ENCODE measurements around the gene UPK3B. TPM values are rescaled to one million over a fixed set of nuclear protein-coding genes. Genes with fewer than 3 reads are reported as not detected.
"Not testable (repeated sequence)": the region's sequence is repeated elsewhere in the genome, so short reads cannot be mapped to it uniquely, and the experiment has no call there.

UPK3B gene
- polyA plus RNA-seq, 3 donors: 0.70 to 5.8 (median 3.5) TPM

DNA sequence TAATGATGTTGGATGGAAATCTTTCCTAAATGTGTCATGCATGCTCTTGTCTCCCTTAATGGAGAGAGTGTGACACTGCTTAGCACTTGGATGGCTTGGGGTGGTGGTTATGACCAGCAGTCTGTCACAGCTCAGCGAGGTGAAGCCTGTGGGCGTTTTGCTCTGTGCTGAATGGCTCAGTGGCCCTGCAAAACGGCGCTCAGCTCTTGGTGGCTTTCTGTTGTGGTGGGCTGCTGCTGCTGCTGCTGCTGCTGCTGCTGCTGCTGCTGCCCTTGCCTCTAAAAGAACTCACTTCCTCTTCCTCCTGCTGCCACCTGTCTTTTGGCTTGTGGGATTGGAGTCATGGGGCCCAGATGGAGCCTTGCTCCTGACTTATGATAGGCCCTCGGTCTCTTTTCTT lies 23.7 kb upstream of the UPK3B start:
- not testable (repeated sequence) for DNase-seq

DNA sequence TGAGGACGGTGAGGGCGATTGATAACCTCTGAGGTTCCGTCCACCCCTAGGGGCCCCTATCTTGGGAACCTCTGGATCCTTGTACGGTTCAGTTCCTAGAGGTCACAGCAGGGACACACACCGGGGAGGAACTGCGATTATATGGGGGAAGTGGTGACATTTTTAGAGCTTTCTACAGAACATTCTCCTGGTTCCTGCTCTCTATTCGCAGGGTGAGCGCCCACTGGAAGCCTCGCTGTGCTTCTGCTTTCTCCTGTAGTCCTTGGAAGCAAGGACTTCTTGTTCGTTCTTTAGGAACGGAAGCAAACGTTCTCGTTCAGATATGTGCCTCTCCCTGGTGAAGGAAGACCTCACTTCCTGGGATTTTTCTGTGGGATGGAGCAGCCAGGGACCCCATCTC lies 22.4 kb upstream of the UPK3B start:
- DNase-seq: not testable (repeated sequence)

DNA sequence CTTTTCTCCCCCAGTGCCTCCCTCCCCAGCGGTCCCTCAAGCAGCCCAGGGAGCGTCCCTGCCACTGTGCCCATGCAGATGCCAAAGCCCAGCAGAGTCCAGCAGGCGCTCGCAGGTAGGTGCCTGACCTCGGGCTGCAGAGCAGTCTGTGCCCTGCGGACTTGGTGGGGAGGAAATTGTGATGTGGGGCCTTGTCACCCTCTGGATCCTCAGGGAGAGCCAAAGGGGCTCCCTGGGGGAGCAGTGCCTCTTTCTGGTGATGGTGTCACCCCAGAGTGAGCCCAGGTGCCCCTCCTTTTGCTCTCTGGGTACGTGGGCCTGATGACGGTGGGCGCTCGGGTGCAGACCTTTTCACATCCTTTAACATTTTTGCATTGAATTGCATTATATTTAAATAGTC lies 18.2 kb upstream of the UPK3B start:
- not testable (repeated sequence) for DNase-seq

DNA sequence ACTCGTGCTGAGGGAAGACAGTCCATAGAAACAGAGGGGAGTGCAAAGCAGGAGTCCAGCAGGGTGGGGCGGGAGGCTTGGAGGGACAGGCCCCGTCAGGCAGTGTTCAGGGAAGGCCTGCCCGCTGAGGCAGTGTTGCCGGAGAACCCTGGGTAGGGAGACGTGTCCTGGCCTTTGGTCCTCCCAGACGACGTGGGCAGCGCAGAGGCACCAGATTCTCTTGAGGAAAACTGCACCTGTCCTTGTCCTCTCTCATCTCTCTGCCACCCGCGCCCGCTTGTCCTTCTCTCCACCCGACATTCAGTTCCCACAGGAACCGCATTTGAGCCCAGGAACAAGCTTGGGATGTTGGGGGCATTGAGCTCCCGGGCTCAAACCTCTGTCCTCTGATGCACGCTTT lies 14.6 kb upstream of the UPK3B start:
- not testable (repeated sequence) for DNase-seq

DNA sequence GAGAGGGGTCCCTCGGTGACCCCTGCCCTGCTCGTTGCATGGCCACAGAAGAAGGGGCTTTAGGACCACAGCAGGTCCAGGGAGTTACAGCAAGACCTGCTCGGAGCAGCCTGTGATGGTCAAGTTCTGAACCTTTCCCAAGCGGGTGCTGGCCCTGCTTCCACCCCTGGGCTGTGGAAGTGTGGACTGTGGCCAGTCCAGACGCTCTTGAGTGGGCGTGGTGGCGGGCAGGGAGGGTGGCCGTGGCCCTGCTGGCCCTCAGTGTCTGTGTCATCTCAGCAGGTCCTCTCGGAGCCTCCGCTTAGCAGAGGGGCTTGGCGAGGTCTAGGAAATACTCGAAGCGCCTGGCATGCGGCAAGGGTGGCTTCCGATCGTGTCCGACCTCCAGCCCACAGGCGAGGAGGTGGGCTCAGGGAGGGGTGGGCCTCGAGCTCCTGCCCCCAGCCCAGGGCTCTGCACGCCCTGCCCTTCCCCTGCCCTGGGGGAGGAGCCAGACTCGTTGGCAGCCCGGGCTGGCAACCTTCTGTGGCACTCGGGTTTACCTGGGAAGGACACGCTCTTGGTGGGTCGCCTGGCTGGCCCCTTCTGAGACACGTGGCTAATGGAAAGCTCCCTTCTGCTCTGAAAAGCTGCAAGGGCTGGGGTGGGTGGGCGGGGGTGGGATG lies 12.3 kb upstream of the UPK3B start:
- DNase-seq: not testable (repeated sequence)

DNA sequence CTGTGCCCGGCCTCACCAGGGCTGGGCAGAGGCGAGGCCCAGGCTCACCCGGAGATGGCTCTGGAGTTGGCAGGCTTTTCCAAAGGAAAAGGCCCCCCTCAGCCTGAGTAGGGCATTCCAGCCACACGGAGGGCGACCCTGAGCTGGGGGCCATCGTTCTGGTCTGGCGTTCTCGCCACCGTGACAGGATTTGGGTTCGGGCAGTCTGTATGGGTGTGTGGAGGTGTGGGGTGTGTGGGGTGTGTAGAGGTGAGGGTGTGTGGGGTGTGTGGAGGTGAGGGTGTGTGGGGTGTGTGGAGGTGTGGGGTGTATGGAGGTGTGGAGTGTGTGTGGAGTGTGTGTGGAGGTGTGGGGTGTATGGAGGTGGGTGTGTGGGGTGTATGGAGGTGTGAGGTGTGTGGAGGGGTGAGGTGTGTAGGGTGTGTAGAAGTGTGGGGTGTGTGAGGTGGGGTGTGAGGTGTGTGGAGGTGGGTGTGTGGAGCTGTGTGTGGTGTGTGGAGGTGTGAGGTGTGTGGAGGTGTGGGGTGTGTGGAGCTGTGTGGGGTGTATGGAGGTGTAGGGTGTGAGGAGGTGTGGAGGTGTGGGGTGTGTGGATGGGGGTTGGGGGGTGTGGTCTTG lies 11.7 kb upstream of the UPK3B start:
- DNase-seq: not testable (repeated sequence)

DNA sequence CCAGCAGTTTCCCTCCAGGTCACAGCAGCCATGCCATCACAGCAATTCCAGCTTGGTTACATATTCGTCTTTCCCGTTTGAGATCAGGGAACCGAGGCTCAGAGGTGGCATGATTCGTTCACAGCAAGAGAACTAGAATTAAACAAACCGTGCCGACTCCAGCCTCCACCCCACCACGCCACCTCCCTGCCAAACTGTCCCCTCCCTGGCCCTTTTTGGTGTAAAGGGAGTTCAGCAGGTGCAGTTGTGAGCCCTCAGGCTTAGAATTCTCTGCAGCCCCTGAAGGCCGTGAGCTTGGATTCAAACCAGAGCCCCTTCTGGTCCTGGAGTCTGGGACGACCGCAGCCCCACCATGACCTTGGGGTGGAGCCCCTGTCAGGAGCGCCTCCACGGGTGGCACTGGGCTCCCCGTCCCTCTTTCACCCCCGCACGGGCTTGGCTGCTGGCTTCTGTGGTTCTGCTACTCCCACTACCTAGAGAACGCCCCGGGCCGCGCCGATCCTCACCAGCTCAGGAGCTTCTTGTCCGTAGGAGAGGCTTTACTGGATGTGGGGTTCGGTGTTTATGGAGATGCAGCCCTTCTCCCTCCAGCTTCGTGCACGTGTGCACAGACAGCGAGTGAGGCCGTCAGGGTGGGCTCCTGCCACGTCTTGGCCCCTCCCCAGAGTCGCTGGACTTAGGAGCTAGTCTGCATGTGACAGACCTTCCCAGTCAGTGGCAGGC lies 11.0 kb upstream of the UPK3B start:
- not testable (repeated sequence) for DNase-seq

DNA sequence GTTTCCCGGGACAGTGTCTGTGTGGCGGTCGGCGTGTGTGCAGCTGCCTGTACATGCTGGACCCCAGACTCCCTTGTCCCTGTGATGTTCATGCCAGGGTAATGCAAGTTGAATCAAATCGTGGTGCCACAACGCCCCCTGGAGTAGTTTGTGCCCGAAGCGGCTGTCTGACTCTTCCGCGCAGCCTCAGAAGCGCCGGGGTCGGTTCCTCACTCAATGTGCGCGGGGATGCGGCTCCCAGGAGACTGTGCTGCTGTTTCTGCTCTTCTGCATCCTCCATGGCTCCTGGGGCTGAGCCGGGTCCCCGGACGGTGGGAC lies 10.5 kb upstream of the UPK3B start:
- DNase-seq: not testable (repeated sequence)

DNA sequence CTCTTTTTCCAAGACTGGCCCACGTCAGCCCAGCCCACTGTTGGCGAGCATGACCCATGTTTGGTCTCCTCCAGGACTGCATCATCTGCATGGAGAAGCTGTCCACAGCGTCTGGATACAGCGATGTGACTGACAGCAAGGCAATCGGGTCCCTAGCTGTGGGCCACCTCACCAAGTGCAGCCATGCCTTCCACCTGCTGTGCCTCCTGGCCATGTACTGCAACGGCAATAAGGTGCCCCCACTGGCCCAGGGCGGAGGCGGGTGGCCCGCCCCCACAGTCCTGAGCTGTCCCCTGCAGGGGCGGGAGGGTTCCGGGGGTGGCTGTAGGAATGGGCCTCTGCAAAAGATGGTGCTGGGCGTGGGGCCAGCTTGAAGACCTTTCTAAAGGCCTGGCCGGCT lies 8.1 kb upstream of the UPK3B start:
- DNase-seq: not testable (repeated sequence)

DNA sequence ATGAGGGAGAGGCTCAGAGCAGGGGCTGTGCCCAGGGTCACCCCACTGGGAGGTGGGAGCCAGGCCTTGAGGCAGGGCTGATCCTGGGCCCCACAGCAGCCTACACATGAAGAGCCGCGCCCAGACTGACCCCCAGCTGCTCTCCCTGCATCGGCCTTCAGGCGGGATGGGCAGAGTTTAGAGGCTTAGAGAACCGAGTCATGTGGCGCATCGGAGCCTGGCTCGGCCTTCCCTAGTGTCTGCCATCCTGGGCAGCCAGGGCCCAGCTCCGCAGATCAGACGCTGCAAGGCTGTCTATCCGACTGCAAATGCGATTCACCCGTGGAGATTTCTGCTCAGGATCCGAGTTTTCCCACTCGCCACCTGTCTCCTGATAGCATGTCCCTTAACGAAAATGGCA lies 7.5 kb upstream of the UPK3B start:
- not testable (repeated sequence) for DNase-seq

DNA sequence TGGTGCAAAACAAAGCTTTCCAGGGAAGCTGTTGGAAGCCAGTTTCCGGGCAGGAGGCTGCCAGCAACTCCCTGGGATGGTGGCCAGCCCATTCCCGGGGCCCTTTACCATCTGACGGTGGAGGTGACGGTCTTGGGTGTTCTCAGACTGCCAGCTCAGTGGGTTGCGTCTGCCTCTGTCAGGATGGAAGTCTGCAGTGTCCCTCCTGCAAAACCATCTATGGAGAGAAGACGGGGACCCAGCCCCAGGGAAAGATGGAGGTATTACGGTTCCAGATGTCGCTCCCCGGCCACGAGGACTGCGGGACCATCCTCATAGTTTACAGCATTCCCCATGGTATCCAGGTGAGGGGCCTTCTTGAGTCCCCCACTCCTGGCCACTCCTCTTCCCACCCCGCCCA lies 7.1 kb upstream of the UPK3B start:
- DNase-seq: not testable (repeated sequence)

DNA sequence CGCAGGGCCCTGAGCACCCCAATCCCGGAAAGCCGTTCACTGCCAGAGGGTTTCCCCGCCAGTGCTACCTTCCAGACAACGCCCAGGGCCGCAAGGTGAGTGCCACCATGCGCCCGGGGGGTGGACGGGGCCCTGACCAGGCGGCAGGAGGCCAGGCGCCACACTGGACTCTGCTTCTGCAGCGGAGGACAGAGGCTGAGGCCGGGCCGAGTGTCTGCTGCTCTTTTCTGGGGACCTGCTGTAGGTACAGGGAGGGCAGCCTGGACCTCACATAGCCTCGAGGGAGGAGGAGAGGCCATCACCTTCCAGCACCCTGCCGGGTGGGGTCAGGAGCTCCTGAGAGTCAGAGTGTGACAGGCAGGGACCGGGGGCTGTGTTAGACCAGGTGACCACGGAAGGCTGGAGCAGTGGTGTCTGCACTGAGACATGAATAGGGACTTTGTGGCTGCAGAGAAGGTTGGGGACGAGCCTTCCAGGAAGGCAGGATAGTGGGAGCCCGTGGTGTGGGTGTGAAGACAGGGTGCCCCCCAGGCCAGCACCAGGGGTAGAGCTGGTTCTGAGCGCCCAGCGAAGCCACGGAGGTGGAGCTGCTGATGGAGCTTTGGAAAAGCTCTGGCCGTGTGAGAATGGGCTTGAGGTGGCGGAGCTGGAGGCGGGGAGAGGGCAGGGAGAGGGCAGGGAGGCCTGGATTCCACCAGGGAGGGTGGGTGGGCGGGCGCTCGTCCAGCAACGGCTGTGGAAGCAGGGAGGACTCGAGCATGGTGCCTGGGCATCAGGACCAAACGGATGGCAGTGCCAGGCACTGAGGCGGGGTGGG lies 5.8 kb upstream of the UPK3B start:
- not testable (repeated sequence) for DNase-seq

DNA sequence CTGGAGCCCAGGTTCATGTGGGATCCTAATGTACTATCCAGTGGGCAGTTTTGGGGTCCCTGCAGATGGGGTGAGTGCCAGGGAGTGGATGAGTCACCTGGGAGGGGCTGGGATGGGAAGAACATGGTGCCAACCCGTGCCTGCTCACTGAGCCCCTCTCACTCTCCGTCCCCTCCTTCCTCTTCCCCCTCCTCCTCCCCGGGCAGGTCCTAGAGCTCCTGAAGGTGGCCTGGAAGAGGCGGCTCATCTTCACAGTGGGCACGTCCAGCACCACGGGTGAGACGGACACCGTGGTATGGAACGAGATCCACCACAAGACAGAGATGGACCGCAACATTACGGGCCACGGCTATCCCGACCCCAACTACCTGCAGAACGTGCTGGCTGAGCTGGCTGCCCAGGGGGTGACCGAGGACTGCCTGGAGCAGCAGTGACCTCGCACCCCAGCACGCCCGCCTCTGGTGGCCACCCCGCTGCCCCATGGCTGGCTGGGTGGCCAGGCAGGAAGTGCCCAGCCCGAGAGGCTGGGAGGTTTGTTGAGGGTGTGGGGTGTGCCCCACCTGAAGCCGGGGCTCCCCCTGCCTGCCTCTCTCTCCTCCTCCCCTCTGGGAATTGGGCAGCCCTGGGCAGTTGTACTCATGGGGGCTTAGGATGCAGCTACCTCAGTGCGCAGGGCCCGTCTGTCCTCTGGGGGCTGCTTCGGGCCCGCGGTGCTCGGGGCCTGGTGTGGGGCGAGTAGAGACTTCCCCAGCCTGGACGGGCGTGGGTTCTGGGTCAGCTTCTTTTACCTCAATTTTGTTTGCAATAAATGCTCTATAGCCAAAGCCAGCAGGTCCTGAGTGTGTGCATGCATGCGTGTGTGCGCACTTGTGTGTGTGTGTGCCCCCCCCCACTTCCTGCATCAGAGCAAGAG lies 4.9 kb upstream of the UPK3B start:
- no peak for DNase-seq

DNA sequence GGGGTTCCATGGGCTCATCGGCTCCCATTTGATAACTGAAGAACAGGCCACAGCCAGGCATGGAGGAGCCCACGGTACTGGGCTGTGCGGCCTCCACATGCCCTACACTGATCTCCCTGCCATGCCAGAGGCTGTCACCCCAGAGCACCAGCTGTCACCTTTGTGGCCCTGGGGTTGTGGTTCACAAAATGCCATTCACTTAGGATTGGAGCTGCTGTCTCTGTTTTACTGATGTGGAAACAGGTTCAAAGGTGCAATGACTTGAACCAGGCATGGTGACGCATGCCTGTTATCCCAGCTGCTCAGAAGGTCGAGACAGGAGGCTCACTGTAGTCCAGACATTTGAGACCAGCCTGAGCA lies 4.3 kb upstream of the UPK3B start:
- DNase-seq: no peak

DNA sequence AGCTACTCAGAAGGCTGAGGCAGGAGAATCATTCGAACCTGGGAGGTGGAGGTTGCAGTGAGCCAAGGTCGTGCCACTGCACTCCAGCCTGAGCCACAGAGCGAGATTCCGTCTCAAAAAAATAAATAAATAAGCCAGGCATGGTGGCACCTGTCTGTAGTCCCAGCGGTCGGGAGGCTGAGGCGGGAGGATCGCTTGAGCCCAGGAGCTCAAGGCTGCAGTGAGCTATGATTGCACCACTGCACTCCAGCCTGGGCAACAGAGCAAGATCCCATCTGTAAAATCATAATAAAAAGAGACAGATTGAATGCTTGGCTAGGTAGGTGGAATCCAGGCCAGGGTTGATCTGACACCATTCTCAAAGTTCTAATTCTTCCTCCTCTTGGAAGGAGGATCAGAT lies 3.7 kb upstream of the UPK3B start:
- not testable (repeated sequence) for DNase-seq

DNA sequence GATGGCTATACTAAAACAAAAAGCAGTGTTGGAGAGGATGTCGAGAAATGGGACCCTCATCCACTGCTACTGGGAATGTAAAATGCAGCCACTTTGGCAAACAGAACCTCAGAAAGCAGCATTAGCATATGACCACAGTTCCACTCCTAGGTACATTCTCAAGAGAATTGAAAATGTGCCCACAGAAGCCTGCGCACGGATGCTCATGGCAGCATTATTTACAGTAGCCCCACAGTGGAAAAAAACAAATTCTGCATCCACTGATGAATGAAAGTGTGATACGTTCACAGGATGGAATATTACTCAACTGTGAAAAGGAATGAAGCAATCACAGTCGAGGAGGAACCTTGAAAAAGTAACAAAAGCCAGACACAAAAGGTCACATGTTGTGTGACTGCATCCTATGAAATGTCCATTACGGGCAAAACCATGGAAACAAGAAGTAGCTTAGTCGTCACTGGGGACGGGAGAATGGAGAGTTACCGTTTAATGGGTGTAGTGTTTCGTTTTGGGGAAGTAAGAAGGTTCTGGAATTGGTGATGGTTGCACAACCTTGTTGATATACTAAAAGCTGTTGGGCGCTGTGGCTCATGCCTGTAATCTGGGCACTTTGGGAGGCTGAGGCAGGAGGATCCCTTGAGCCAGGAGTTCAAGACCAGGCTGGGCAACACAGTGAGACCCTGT lies 2.5 kb upstream of the UPK3B start:
- DNase-seq: no peak

DNA sequence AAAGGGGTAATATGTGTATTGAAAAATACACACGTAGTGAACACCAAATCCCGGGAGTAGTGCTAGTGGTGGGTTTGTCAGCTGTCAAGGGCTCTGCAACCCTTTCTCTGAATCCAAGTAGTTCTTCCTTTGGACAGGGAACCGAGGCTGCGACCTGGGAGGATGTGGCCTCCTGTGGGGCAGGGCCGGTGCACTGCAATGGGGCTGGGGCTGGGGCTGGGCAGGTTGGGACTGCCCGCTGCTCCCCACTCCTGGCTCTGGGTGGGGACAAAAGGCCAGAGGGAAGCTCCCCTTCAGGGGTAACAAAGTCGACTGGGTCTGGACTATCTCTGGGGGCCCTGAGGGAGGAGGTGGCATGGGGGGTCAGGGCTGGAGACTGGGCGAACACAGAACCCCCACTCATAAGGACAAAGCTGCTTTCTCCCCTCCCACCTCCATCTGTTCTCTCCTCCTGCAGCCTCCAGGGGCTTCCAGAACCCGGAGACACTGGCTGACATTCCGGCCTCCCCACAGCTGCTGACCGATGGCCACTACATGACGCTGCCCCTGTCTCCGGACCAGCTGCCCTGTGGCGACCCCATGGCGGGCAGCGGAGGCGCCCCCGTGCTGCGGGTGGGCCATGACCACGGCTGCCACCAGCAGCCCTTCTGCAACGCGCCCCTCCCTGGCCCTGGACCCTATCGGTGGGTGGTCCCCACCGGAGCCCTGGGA lies 1.0 kb downstream of the UPK3B start:
- not testable (repeated sequence) for DNase-seq

DNA sequence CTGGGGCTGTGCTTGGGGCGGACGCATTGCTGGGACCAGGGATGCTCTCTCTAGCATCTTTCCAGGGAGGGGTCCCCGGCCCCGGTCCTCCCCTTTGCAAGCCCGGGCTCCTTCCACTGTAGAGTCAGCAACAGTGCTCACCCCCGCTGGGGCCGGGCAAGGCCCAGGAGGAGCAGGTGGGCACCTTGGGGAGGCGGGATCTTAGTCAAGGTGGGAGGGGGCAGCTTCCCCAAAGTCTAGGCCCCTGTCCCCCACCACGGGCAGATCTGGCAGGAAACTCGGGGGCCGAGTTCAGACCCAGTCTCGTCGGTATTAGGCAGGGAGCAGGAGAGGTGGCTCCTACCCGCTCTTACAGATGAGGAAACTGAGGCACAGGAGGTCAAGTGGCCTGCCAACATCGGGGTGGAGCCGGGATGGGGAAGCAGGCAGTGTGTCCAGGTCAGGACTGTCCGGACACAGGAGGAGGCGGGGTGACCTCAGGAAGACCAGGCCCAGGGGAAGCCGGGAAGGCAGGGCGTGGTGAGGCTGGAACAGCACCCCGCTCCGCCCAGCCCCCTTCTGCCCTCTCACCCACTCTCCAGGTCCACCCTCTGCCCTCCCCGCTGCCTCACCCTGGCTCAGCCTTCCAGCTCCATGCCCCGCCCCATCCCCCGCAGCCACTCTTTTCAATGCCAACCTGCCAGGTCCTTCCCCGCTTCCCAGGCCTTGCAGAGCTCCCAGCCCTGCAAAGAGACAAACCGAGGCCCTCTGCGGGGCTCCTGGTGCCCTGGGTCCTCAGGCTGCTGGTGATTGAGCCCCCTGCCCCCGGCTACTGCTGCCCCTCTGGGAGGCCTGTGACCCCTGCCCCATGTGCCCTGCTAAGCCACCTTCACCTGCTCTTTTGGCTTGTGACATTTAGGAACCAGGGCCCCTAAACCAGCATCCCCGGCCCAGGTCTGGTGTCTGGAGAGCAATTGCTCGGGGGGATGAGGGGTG lies 1.8 kb downstream of the UPK3B start:
- DNase-seq: not testable (repeated sequence)
